SKM-1 treated with dmso at 0.1 percent for 144 hours (cell line): ENCODE data around the gene CCDC197.

Source experiments
- DNase-seq: peaks from one replicate; lab custom pipeline; 2025; ENCODE audit not compliant: unreplicated experiment; lab: John Stamatoyannopoulos, UW

CCDC197 gene

DNA sequence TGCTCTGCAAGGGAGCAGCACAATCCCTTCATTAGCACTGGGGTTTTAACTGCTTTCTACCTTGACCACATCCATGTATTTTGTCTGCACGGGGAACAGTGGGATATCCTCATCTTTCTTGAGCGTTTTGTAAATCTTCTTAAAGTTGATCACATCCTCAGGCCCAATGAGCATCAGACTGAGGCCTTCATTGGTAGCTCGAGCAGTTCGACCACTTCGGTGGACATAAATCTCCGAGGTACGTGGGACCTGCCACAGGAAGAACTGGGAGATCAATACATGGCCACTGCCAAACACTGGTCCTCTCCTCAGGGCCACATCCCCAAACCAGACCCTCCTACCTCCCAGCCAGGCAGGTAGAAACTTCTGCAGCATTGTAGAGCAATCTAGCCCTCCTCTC, 57.8 kb downstream of the CCDC197 start:
- DNase-seq, result no peak

DNA sequence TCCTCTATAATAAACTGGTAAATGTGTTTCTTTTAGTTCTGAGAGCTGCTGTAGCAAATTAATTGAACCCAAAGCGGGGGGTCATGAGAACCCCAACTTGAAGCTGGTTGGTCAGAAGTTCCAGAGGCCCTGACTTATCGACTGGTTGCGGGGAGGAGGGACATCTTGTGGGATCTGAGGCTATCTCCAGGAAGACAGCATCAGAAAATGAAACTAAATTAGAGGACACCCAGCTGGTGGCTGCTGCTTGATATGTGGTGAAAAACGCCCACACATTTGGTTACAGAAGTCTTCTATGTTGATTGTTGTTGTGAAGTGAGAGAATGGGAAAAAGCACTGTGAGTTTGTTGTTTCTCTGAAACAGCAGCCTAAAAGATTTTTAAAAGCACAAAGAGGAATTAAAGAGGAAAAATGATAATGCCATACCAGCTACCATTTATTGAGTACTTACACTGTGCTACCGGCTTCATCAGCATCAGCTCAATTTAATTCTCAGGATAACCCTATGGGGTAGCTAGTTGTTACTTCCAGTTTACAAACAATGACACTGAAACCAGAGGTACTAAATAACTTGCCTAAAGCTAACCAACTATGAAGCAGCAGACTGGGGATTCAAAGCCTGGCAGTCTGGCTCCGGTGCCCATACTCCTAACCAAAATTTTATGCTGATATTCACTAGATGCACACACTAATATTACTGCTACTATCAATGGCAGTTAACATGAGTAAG, 59.6 kb downstream of the CCDC197 start:
- no peak for DNase-seq

DNA sequence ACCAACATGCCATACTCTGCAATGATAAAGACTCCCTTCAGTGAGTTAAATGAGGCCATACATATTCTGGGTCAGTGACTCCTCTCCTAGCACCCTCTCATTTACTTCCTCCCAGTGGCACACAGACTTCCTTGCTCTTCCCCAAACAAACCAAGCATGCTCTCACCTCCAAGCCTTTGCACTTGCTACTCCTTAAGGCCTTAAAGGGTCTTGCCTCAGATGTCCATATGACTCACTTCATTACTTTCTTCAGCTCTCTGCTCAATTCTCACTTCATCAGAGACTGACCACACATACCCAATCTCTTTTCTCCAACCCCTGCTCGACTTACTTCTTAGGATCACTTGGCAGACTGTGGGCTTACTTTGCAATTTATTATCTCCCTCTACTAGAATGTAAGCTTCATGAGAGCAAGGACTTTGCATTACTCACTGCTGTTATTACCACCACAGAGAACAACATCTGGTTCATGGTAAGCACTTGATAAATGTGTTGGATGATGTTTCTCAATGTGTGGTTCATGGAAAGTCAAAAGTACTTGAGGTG, 61.1 kb downstream of the CCDC197 start:
- no peak for DNase-seq
